Measurements from ENCODE around the gene MINDY4. TPM values are rescaled to one million over a fixed set of nuclear protein-coding genes. Genes with fewer than 3 reads are reported as not detected.

Gene MINDY4
- total and polyA plus RNA-seq, 8 donors = 2.9 to 4.9 (median 3.6) TPM

GRCh38 chr7:30899630-30900029 lies 128.4 kb downstream of the MINDY4 start:
- ATAC-seq (no peak), DNase-seq (peak in 1 of 6 donors; percentile 31), FAIRE-seq (no peak)
- H3K36me3 ChIP-seq = no peaks in the 10 kb centered on the region
- H3K9me3 ChIP-seq = no peaks in the 10 kb centered on the region
- peak overlapping the region in 2 of 4 donors; percentile 6 to 21 for H3K27ac ChIP-seq
- no peak overlapping the region for H3K4me3 ChIP-seq
- H3K27me3 ChIP-seq = no peaks in the 10 kb centered on the region
- 20 to 25% methylated on average over 6 of the region's 6 CpGs for WGBS, 2 donors
- intact Hi-C loops (cut with DNase I) = no loop called here
- TF ChIP-seq CTCF (IDR thresholded peaks at IDR 0.05) = no peak
- peaks cover 48 to 50% (median 49%) of the 10 kb centered on the region in 3 donors for H3K4me1 ChIP-seq

DNA sequence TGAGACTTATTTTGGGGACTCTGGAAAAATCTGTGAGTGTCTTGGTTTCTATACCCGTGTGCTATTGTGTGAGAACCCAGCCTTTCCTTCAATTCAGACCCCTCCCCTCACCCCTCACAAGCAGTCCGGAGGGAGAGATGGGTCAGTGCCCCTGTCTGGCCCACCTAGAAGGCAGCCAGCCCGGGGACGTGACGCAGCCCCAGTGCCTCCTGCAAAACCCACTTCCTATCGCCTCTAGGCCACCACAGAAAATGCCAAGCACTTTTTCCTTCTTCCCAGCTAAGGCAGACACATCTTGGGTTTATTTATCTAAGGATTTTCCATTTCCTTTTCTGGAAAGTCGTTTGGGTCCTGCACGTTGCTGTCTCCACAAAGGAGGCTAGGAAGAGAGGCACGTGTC lies 128.8 kb downstream of the MINDY4 start:
- DNase-seq (peak in 1 of 6 donors; percentile 37), FAIRE-seq (no peak), ATAC-seq (no peak)
- intact Hi-C loops (cut with DNase I) = no loop called here
- WGBS, 2 donors = 69 to 74% methylated on average over 9 of the region's 9 CpGs
- H3K4me1 ChIP-seq = peaks cover 44 to 48% (median 48%) of the 10 kb centered on the region in 3 donors
- no peaks in the 10 kb centered on the region for H3K9me3 ChIP-seq
- no peaks in the 10 kb centered on the region for H3K36me3 ChIP-seq
- peak overlapping the region in 2 of 4 donors; percentile 6 to 21 for H3K27ac ChIP-seq
- no peak overlapping the region for H3K4me3 ChIP-seq
- no peak for TF ChIP-seq CTCF (IDR thresholded peaks at IDR 0.05)
- H3K27me3 ChIP-seq = no peaks in the 10 kb centered on the region

DNA sequence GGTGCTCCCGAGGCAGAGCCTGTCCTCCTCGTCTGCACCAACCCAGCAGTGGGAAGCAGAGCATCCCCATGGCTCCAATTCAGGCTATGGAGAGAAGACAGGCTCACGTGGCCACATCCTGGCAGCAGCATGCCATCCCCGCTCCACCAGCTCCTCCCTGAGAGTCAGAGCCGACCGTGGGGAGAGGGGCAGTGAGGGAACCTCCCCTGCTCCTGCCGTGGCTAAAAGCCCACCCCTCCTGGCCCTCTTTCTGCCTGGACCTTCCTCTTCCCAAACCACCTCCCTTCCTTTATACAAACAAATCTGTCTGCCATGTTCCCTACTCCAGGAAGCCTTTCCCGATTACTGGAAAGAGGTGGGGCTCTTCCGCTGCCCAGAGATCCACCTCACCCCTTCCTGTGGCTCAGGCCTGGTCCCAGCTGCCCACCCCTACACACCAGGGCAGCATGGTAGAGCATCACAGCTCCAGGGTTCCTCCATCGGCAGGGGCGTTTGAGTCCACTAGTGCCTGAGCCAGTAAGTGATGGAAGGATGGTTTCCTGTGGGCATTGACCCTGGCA lies 129.7 kb downstream of the MINDY4 start:
- Histone ChIP-seq H3K4me1 (peaks cover 35 to 40% (median 39%) of the 10 kb centered on the region in 3 donors), H3K9me3 (no peaks in the 10 kb centered on the region), H3K27me3 (no peaks in the 10 kb centered on the region), H3K27ac (no peak overlapping the region), H3K4me3 (no peak overlapping the region), H3K36me3 (no peaks in the 10 kb centered on the region)
- DNase-seq (peak in 1 of 6 donors; percentile 34), ATAC-seq (no peak), FAIRE-seq (no peak)
- TF ChIP-seq CTCF (IDR thresholded peaks at IDR 0.05) = no peak
- intact Hi-C loops (cut with DNase I) = no loop called here
- WGBS, 2 donors = 89 to 91% methylated on average over 11 of the region's 11 CpGs

DNA sequence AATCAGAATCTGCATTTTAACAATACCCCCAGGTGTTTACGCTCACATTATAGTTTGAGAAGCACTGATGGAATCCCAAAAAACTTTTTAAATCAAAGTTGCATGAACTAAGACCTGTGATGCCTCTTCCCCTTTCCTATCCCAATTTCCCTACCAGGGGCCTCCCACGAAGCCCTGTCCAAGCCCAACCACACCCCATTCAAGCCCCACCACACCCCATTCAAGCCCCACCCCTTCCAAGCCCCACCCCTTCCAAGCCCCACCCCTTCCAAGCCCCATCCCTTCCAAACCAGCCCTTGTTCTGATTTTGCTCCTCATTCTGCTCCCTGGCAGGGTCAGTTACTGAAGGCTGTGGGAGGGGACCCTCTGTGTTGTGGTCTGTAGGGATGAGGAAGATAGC lies 130.6 kb downstream of the MINDY4 start:
- FAIRE-seq (no peak), DNase-seq (peak in 1 of 6 donors; percentile 12), ATAC-seq (no peak)
- Histone ChIP-seq H3K4me1 (peaks cover 27 to 31% (median 30%) of the 10 kb centered on the region in 3 donors), H3K27ac (no peak overlapping the region), H3K4me3 (no peak overlapping the region), H3K36me3 (no peaks in the 10 kb centered on the region), H3K27me3 (no peaks in the 10 kb centered on the region), H3K9me3 (no peaks in the 10 kb centered on the region)
- no peak for TF ChIP-seq CTCF (IDR thresholded peaks at IDR 0.05)
- intact Hi-C loops (cut with DNase I) = no loop called here
- 89 to 97% methylated on average over 2 of the region's 2 CpGs for WGBS, 2 donors

DNA sequence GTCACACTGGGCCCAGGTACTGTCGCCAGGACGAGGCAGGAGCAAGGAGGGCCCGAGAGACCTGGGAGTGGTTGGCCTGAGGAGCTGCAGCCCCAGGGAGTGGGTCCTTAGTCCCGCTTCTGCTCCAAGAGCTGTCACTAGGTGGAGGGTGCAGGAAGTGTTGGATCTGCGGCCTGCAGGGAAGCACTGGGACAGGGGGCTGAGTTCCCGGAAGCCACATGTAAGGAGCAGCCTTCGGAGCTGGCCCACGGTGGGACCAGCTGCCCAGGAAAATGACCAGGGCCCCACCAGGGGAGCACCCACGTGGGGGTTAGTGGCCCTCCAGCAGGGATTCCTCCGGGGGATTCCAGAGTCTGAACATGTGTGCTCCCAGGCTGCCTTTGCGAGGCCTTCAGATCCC lies 131.2 kb downstream of the MINDY4 start:
- Histone ChIP-seq H3K36me3 (no peaks in the 10 kb centered on the region), H3K4me1 (peaks cover 27 to 30% (median 29%) of the 10 kb centered on the region in 3 donors), H3K27me3 (no peaks in the 10 kb centered on the region), H3K4me3 (no peak overlapping the region), H3K27ac (no peak overlapping the region), H3K9me3 (no peaks in the 10 kb centered on the region)
- ATAC-seq (no peak), FAIRE-seq (no peak), DNase-seq (peak in 1 of 6 donors; percentile 54)
- TF ChIP-seq CTCF (IDR thresholded peaks at IDR 0.05) = no peak
- intact Hi-C loops (cut with DNase I) = no loop called here
- WGBS, 2 donors = 88 to 89% methylated on average over 11 of the region's 11 CpGs
